Heart left ventricle (tissue), 16 donors: ENCODE data around the gene SARM1. TPM values are rescaled to one million over a fixed set of nuclear protein-coding genes. Genes with fewer than 3 reads are reported as not detected.
A peak's percentile ranks its signal among the peaks of the same experiment; 100 is the strongest.

Source experiments
- ATAC-seq, 4 donors: fragments of 200-7000 bp; cut with Tn5 transposase; one replicate each; pipeline ENCODE4 v1.9.1; 2020 to 2022; ENCODE audit warnings: moderate library complexity in 4 of 4, mild to moderate bottlenecking in 3 of 4, moderate number of reproducible peaks in 1 of 4
- DNase-seq, 5 donors: peaks; one replicate each; pipeline ENCODE4 v3.0.0-alpha.2; 2020
- H3K27ac ChIP-seq, 12 donors: fragments of 200-600 bp; sonication (generic) in 4 of 12; one replicate each; pipeline versions ENCODE4 v1.5.0 to v1.8.0; 2016 to 2022; ENCODE audit warnings: mild to moderate bottlenecking in 2 of 12
- H3K27me3 ChIP-seq, 9 donors: fragments of 200-600 bp; sonication (generic) in 2 of 9; one replicate each; pipeline versions ENCODE4 v1.5.1 to v1.8.0; 2016 to 2022; ENCODE audit warnings: mild to moderate bottlenecking in 3 of 9
- H3K36me3 ChIP-seq, 9 donors: fragments of 200-600 bp; sonication (generic) in 2 of 9; one replicate each; pipeline versions ENCODE4 v1.5.0 to v1.8.0; 2018 to 2022; ENCODE audit warnings: mild to moderate bottlenecking in 2 of 9
- H3K4me1 ChIP-seq, 12 donors: fragments of 200-600 bp; sonication (generic) in 4 of 12; one replicate each; pipeline versions ENCODE4 v1.5.0 to v1.8.0; 2016 to 2022; ENCODE audit warnings: mild to moderate bottlenecking in 3 of 12
- H3K4me3 ChIP-seq, 12 donors: fragments of 200-600 bp; sonication (generic) in 4 of 12; one replicate each; pipeline versions ENCODE4 v1.5.0 to v1.8.0; 2017 to 2022; ENCODE audit warnings: mild to moderate bottlenecking in 9 of 12, moderate library complexity in 4 of 12
- H3K9me3 ChIP-seq, 12 donors: fragments of 200-600 bp; sonication (generic) in 4 of 12; one replicate each; pipeline versions ENCODE4 v1.5.0 to v1.8.0; 2016 to 2022; ENCODE audit warnings: mild to moderate bottlenecking in 1 of 12
- CTCF ChIP-seq, 12 donors: fragments of 200-600 bp; sonication (generic) in 4 of 12; IDR thresholded peaks; one replicate each; pipeline versions ENCODE4 v1.5.0 to v1.8.0; 2018 to 2022; ENCODE audit warnings: antibody characterized with exemption in 12 of 12, mild to moderate bottlenecking in 5 of 12
- POLR2A ChIP-seq, 2 donors: fragments of 450-650 bp; IDR thresholded peaks; one replicate each; pipeline ENCODE4 v1.6.1; 2017; ENCODE audit warnings: antibody characterized with exemption in 2 of 2, mild to moderate bottlenecking in 2 of 2, moderate library complexity in 2 of 2
- WGBS, 4 donors: extraction: QIAGEN DNeasy Blood & Tissue Kit in 2 of 4; methylation state at CpG; one replicate each; pipeline versions ENCODE4 v1.1.5 to v1.1.7; 2013 to 2018; 5-methylcytosine and 5-hydroxymethylcytosine counted together
- intact Hi-C, 10 donors: fragments of 100-400 bp; cut with DNase I; formaldehyde crosslinking; loops; one replicate each; pipeline versions ENCODE4 v1.11.1 to v1.14.2; 2022
- polyA plus RNA-seq, 2 donors: library from polyadenylated mRNA; stranded (reverse); fragments of 200-250 nt; gene quantifications; one replicate each; pipeline ENCODE4 v1.2.3, GENCODE V29; 2013
- total RNA-seq, 9 donors: library from RNA; depleted of rRNA in 2 of 9; stranded (reverse); fragments of >200 nt in 2 of 9; fragmentation: NEBNext Ultra II Directional in 3 of 9; extraction: Animal tissue kit (Norgen Biotek cat#: 25700) in 3 of 9; gene quantifications; one replicate each; pipeline versions ENCODE4 v1.1.0 to v1.2.4, GENCODE V29; 2016 to 2023
- donor health status: ischemic (EF 13 %, LVEDD 7.1; RV severe dilation, severe dysfunction).
- donor health status: healthy with polysubstance abuse.
- donor health status: DM: no; HTN: yes; CAD: no.
- donor health status: DM: no; HTN: no; CAD: no.
- donor health status: ischemic (EF 25% LVEDD 6.9; RV normal size, moderate dysfunction).
- donor health status: ischemic (EF 25% LVEDD 5.7; RV mildly dilated, moderate dysfunction).
- donor health status: healthy.
- donor health status: DM: yes; HTN: yes; CAD: no.
- donor health status: ischemic (EF 35%, LVEDD 5.7; RV mildly dilated, moderate dysfunction).
- donor health status: nonischemic (EF 11% LVEDD 7.7; RV severe dilation, severe dysfunction).
- donor health status: DM: yes; HTN: yes; CAD: no.
- donor health status: PGD.
- donor health status: ischemic (EF 29% LVEDD 5.4; RV normal size, mild dysfunction).
- donor health status: nonischemic (EF 23%, LVEDD 6.1; RV moderate dilation, normal function).

SARM1 gene
- total and polyA plus RNA-seq, 11 donors, result 3.7 to 11.3 (median 7.6) TPM

GRCh38 chr17:28340374-28340773 lies 31.1 kb upstream of the SARM1 start:
- DNase-seq (no peak), ATAC-seq (no peak)
- Histone ChIP-seq H3K9me3 (no peaks in the 10 kb centered on the region), H3K27ac (peak overlapping the region in 1 of 12 donors; percentile 99), H3K36me3 (peaks cover 4 to 63% (median 61%) of the 10 kb centered on the region in 9 donors), H3K27me3 (no peaks in the 10 kb centered on the region), H3K4me1 (peaks cover 0 to 61% (median 41%) of the 10 kb centered on the region in 12 donors), H3K4me3 (no peak overlapping the region)
- TF ChIP-seq CTCF (IDR thresholded peaks at IDR 0.05), result no peak
- no peak for TF ChIP-seq POLR2A (IDR thresholded peaks at IDR 0.05)
- intact Hi-C loops, result no loop called here
- 87 to 97% (median 88%) methylated on average over 6 of the region's 6 CpGs for WGBS, 4 donors

GRCh38 chr17:28341516-28341915 lies 30.0 kb upstream of the SARM1 start:
- Histone ChIP-seq H3K27me3 (no peaks in the 10 kb centered on the region), H3K9me3 (no peaks in the 10 kb centered on the region), H3K4me1 (peaks cover 0 to 70% (median 49%) of the 10 kb centered on the region in 12 donors), H3K4me3 (no peak overlapping the region), H3K27ac (no peak overlapping the region), H3K36me3 (peaks cover 4 to 74% (median 72%) of the 10 kb centered on the region in 9 donors)
- no peak for TF ChIP-seq CTCF (IDR thresholded peaks at IDR 0.05)
- TF ChIP-seq POLR2A (IDR thresholded peaks at IDR 0.05), result no peak
- WGBS, 4 donors, result 84 to 93% (median 91%) methylated on average over 10 to 11 of the region's 11 CpGs
- intact Hi-C loops, result no loop called here
- ATAC-seq (no peak), DNase-seq (no peak)

DNA sequence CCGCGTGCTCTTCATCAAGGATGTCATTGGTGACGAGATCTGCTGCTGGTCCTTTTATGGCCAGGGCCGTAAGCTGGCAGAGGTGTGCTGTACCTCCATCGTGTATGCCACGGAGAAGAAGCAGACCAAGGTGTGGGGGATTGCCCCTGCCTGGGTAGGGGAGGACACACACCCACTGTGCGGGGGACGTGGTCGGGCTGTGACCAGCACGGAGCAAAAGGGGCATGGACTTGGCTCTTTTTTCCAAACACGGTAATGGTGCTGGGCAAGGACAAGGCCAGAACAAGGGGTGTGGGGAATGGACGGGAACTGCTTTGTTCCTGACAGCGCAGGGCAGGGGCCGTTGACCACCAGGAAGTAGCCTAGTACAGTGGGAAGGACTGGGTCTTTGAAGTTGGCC lies 29.2 kb upstream of the SARM1 start:
- no peak for ATAC-seq
- Histone ChIP-seq H3K4me1 (peaks cover 0 to 70% (median 49%) of the 10 kb centered on the region in 12 donors), H3K27ac (no peak overlapping the region), H3K9me3 (no peaks in the 10 kb centered on the region), H3K36me3 (peaks cover 4 to 82% (median 76%) of the 10 kb centered on the region in 9 donors), H3K4me3 (no peak overlapping the region), H3K27me3 (no peaks in the 10 kb centered on the region)
- no peak for DNase-seq
- 91 to 92% (median 92%) methylated on average over 13 to 14 of the region's 14 CpGs for WGBS, 4 donors
- TF ChIP-seq POLR2A (IDR thresholded peaks at IDR 0.05), result no peak
- no peak for TF ChIP-seq CTCF (IDR thresholded peaks at IDR 0.05)
- intact Hi-C loops, result no loop called here

DNA sequence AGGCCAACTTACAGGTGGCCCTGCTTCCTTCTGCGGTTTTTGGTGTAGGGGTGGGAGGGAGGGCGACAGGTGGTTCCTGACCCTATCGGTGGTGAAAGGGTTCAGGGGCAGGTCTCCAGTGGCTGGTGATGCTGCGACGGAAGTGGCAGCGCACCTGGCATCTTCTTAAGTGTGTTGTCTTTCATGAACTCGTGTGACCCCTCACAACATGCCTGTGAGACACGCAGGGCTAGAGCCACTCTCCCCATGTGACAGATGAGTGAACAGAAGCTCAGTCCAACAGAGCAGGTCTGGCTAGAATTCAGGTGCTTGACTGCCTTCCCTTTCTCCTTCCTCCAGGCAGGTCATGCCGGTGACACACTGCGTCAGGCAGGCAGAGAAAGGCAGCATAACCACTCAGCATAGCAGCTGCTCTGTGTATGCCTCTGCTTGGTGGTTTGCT lies 28.0 kb upstream of the SARM1 start:
- H3K9me3 ChIP-seq, result no peaks in the 10 kb centered on the region
- H3K27me3 ChIP-seq, result no peaks in the 10 kb centered on the region
- WGBS, 4 donors, result 61 to 67% (median 65%) methylated on average over 8 to 10 of the region's 10 CpGs
- no peak overlapping the region for H3K27ac ChIP-seq
- DNase-seq (no peak), ATAC-seq (no peak)
- peaks cover 4 to 94% (median 88%) of the 10 kb centered on the region in 9 donors for H3K36me3 ChIP-seq
- no peak for TF ChIP-seq CTCF (IDR thresholded peaks at IDR 0.05)
- intact Hi-C loops, result no loop called here
- peaks cover 0 to 71% (median 43%) of the 10 kb centered on the region in 12 donors for H3K4me1 ChIP-seq
- H3K4me3 ChIP-seq, result no peak overlapping the region
